Liver (tissue), 9 donors: Measurements from ENCODE around the gene MRPL9. TPM values are rescaled to one million over a fixed set of nuclear protein-coding genes. Genes with fewer than 3 reads are reported as not detected.
A peak's percentile ranks its signal among the peaks of the same experiment; 100 is the strongest.

Source experiments
- DNase-seq: peaks from one replicate; pipeline ENCODE4 v3.0.0-alpha.2; 2017; ENCODE audit warnings: low spot score
- H3K27ac ChIP-seq, 2 donors: one replicate each; pipeline ENCODE4 v1.7.0; 2013; ENCODE audit warnings: inconsistent platforms in 2 of 2, low read length in 2 of 2, control low read depth in 1 of 2, low read depth in 1 of 2, mild to moderate bottlenecking in 1 of 2
- H3K27me3 ChIP-seq, 4 donors: one replicate each; pipeline versions ENCODE4 v1.6.1 to v1.7.0; 2013; ENCODE audit warnings: low read length in 3 of 4, inconsistent platforms in 1 of 4, mild to moderate bottlenecking in 1 of 4, moderate library complexity in 1 of 4; ENCODE audit not compliant: control insufficient read depth in 4 of 4, insufficient read depth in 4 of 4
- H3K36me3 ChIP-seq, 4 donors: one replicate each; pipeline versions ENCODE4 v1.6.1 to v1.7.0; 2013; ENCODE audit warnings: low read length in 3 of 4, mild to moderate bottlenecking in 3 of 4, low read depth in 1 of 4, moderate library complexity in 1 of 4; ENCODE audit not compliant: control insufficient read depth in 4 of 4, insufficient read depth in 3 of 4
- H3K4me1 ChIP-seq, 4 donors: one replicate each; pipeline versions ENCODE4 v1.6.1 to v1.7.0; 2013; ENCODE audit warnings: low read length in 3 of 4, mild to moderate bottlenecking in 3 of 4, moderate library complexity in 1 of 4; ENCODE audit not compliant: control insufficient read depth in 4 of 4, insufficient read depth in 4 of 4
- H3K4me3 ChIP-seq, 3 donors: one replicate each; pipeline versions ENCODE4 v1.6.1 to v1.7.0; 2013; ENCODE audit warnings: low read length in 3 of 3, control low read depth in 1 of 3, low read depth in 1 of 3, mild to moderate bottlenecking in 1 of 3
- H3K9ac ChIP-seq, 2 donors: one replicate each; pipeline ENCODE4 v1.7.0; 2013; ENCODE audit warnings: low read length in 2 of 2, mild to moderate bottlenecking in 2 of 2, moderate library complexity in 2 of 2, control low read depth in 1 of 2, low read depth in 1 of 2
- H3K9me3 ChIP-seq, 4 donors: one replicate each; pipeline versions ENCODE4 v1.6.1 to v1.7.0; 2013; ENCODE audit warnings: low read length in 3 of 4; ENCODE audit not compliant: control insufficient read depth in 4 of 4
- ATF3 ChIP-seq: IDR thresholded peaks from 2 replicates; pipeline ENCODE4 v1.6.1; 2016; ENCODE audit warnings: antibody characterized with exemption
- CTCF ChIP-seq: fragments of 150-350 bp; IDR thresholded peaks from 2 replicates; pipeline ENCODE4 v1.5.1; 2017; ENCODE audit warnings: improper control_type of control experiment, low read depth, low read length; ENCODE audit not compliant: missing input control
- EGR1 ChIP-seq, 2 donors: IDR thresholded peaks; 2 replicates each; pipeline ENCODE4 v1.6.1; 2016 to 2018; ENCODE audit warnings: antibody characterized with exemption in 2 of 2, low read depth in 2 of 2
- FOXA1 ChIP-seq: IDR thresholded peaks from 2 replicates; pipeline ENCODE4 v1.6.1; 2016; ENCODE audit warnings: antibody characterized with exemption
- FOXA2 ChIP-seq: IDR thresholded peaks from 2 replicates; pipeline ENCODE4 v1.6.1; 2016; ENCODE audit warnings: antibody characterized with exemption
- GABPA ChIP-seq, 2 donors: IDR thresholded peaks in 1 of 2; conservative IDR thresholded peaks in 1 of 2; 2 replicates each; pipeline ENCODE4 v1.6.1; 2016; ENCODE audit warnings: antibody characterized with exemption in 2 of 2, mild to moderate bottlenecking in 1 of 2, moderate library complexity in 1 of 2
- HNF4A ChIP-seq, 2 donors: conservative IDR thresholded peaks; 2 replicates each; pipeline ENCODE4 v1.6.1; 2016; ENCODE audit warnings: antibody characterized with exemption in 2 of 2, mild to moderate bottlenecking in 2 of 2
- HNF4G ChIP-seq: IDR thresholded peaks from 2 replicates; pipeline ENCODE4 v1.6.1; 2016; ENCODE audit warnings: antibody characterized with exemption
- JUND ChIP-seq, 2 donors: IDR thresholded peaks; 2 replicates each; pipeline ENCODE4 v1.6.1; 2016; ENCODE audit warnings: antibody characterized with exemption in 2 of 2
- MAX ChIP-seq: IDR thresholded peaks from 2 replicates; pipeline ENCODE4 v1.6.1; 2016; ENCODE audit warnings: antibody characterized with exemption
- NR2F2 ChIP-seq: IDR thresholded peaks from 2 replicates; pipeline ENCODE4 v1.6.1; 2016; ENCODE audit warnings: antibody characterized with exemption
- RAD21 ChIP-seq, 2 donors: IDR thresholded peaks; 2 replicates each; pipeline ENCODE4 v1.6.1; 2016; ENCODE audit warnings: antibody characterized with exemption in 2 of 2, mild to moderate bottlenecking in 2 of 2
- REST ChIP-seq: IDR thresholded peaks from 2 replicates; pipeline ENCODE4 v1.6.1; 2016; ENCODE audit warnings: antibody characterized with exemption, mild to moderate bottlenecking
- RXRA ChIP-seq, 2 donors: IDR thresholded peaks; 2 replicates each; pipeline ENCODE4 v1.6.1; 2017 to 2018; ENCODE audit warnings: antibody characterized with exemption in 2 of 2, mild to moderate bottlenecking in 1 of 2
- SP1 ChIP-seq: IDR thresholded peaks from 2 replicates; pipeline ENCODE4 v1.6.1; 2018; ENCODE audit warnings: antibody characterized with exemption, mild to moderate bottlenecking
- TAF1 ChIP-seq: conservative IDR thresholded peaks from 2 replicates; pipeline ENCODE4 v1.6.1; 2016; ENCODE audit warnings: antibody characterized with exemption, mild to moderate bottlenecking
- YY1 ChIP-seq: IDR thresholded peaks from 2 replicates; pipeline ENCODE4 v1.6.1; 2016; ENCODE audit warnings: antibody characterized with exemption, mild to moderate bottlenecking
- ZBTB33 ChIP-seq: IDR thresholded peaks from 2 replicates; pipeline ENCODE4 v1.6.1; 2016; ENCODE audit warnings: antibody characterized with exemption
- WGBS: extraction: QIAGEN DNeasy Blood & Tissue Kit; methylation state at CpG from one replicate; pipeline ENCODE4 v1.1.7; 2013; 5-methylcytosine and 5-hydroxymethylcytosine counted together
- polyA plus RNA-seq, 2 donors: library from polyadenylated mRNA; stranded (reverse) in 1 of 2; unstranded in 1 of 2; fragments of 200-250 nt in 1 of 2; fragments of >200 nt in 1 of 2; fragmentation: Nextera tagmentation in 1 of 2; extraction: Ambion mirVana in 1 of 2; gene quantifications; one replicate each; pipeline versions ENCODE4 v1.2.1 to v1.2.3, GENCODE V29; 2013 to 2015
- total RNA-seq, 2 donors: library from RNA; depleted of rRNA; stranded (reverse); fragments of >200 nt; gene quantifications; one replicate each; pipeline ENCODE4 v1.2.3, GENCODE V29; 2014
- donor health status: healthy.
- donor health status: healthy.
- donor health status: healthy.
- donor health status: healthy.
- donor health status: healthy.

MRPL9 gene
- total and polyA plus RNA-seq, 4 donors, result 22.5 to 43.5 (median 31.6) TPM

- TF ChIP-seq JUND (IDR thresholded peaks at IDR 0.05) (no peak), HNF4A (conservative IDR thresholded peaks at IDR 0.05) (no peak), TAF1 (no peak), FOXA1 (no peak), RXRA (IDR thresholded peaks at IDR 0.05) (no peak), NR2F2 (no peak), FOXA2 (no peak), GABPA (IDR thresholded peaks at IDR 0.05 in 1 of 2, conservative IDR thresholded peaks at IDR 0.05 in 1 of 2) (no peak), EGR1 (IDR thresholded peaks at IDR 0.05; ENCODE audit: low read depth in 2 of 2) (no peak), ZBTB33 (no peak), HNF4G (no peak), MAX (no peak), YY1 (no peak), RAD21 (IDR thresholded peaks at IDR 0.05) (no peak), REST (no peak), SP1 (no peak), CTCF (no peak), ATF3 (no peak)
- Histone ChIP-seq H3K4me3 (peak overlapping the region in 2 of 3 donors; percentile 65 to 84), H3K4me1 (peaks cover 7 to 23% (median 15%) of the 10 kb centered on the region in 4 donors), H3K27ac (peak overlapping the region; percentile 69 to 75), H3K9me3 (no peaks in the 10 kb centered on the region), H3K27me3 (peaks cover 0 to 2% (median 0%) of the 10 kb centered on the region in 4 donors), H3K9ac (peak overlapping the region in 1 of 2 donors; percentile 47), H3K36me3 (no peaks in the 10 kb centered on the region)
- 22% methylated on average over 1 of the region's 1 CpG for WGBS
- no peak for DNase-seq
These were observed 43.2 kb downstream of the MRPL9 start for GRCh38 chr1:151720125-151720524.
